Measurements from ENCODE around the gene GTF3C2. TPM values are rescaled to one million over a fixed set of nuclear protein-coding genes. Genes with fewer than 3 reads are reported as not detected.

Gene GTF3C2
- total and polyA plus RNA-seq, 2 of the 13 experiments (the other 11 are each of a cell fraction or from before 2014, with no cell fraction given), result 77.5 to 130 TPM

DNA sequence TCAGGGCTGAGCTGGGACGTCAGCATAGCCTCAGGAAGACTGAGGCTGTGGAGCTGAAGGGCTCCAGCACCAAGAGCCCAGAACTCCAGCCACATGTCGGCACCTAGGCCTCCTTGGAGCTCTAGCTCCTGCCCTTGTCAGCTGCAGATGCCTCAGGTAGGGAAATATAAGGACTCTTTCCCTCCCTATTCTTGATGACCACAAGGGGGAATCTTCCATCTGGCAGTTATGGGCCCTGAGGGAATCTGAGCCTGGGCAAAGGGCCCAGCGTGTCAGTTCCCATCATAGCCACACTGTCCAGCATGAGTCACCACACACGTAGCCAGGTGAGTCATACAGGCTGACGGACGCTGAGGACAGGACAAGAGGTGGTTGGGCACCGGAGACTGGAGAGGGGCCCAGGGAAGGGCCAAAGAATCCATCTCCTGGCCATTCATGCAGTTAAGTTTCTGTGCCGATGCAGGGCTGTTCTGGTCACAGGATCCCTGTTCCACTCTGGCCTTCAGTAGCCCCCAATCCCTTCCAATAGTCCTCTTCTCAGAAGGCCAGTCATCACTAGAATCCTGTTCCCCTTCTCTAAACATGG, 35.5 kb downstream of the GTF3C2 start (continued):
- TF ChIP-seq RBAK (CRISPR knock-in tag; IDR thresholded peaks at IDR 0.05) (no peak), MIER3 (CRISPR knock-in tag; IDR thresholded peaks at IDR 0.05; ENCODE audit: borderline replicate concordance) (peak; percentile 97), ZNF552 (CRISPR knock-in tag; IDR thresholded peaks at IDR 0.05; ENCODE audit: borderline replicate concordance) (no peak), ZNF543 (CRISPR knock-in tag; IDR thresholded peaks at IDR 0.05) (no peak), ZZZ3 (CRISPR knock-in tag; IDR thresholded peaks at IDR 0.05; ENCODE audit: borderline replicate concordance) (peak; percentile 60; the same call in 1 of the 2 replicates), ZNF879 (CRISPR knock-in tag; IDR thresholded peaks at IDR 0.05) (no peak), NFRKB (IDR thresholded peaks at IDR 0.05) (no peak), NFYB (CRISPR knock-in tag; IDR thresholded peaks at IDR 0.05) (peak; percentile 29; the same call in 1 of the 2 replicates), ZNF17 (CRISPR knock-in tag; IDR thresholded peaks at IDR 0.05) (no peak), U2AF2 (IDR thresholded peaks at IDR 0.05; ENCODE audit: low read depth, low read length) (no peak), ZNF577 (CRISPR knock-in tag; IDR thresholded peaks at IDR 0.05; ENCODE audit: borderline replicate concordance, low read depth) (no peak), PRMT3 (CRISPR knock-in tag; IDR thresholded peaks at IDR 0.05; ENCODE audit: borderline replicate concordance, low read depth) (no peak), SMARCC2 (IDR thresholded peaks at IDR 0.05) (no peak), EZH2 (conservative IDR thresholded peaks at IDR 0.05; ENCODE audit: low read depth, low read length) (no peak), ZMYM3 (CRISPR knock-in tag; IDR thresholded peaks at IDR 0.05) (no peak; the same call in 1 of the 2 replicates), ZSCAN21 (CRISPR knock-in tag; IDR thresholded peaks at IDR 0.05; ENCODE audit: borderline replicate concordance) (no peak; the same call in 1 of the 2 replicates), SP1 (IDR thresholded peaks at IDR 0.05) (no peak), SP1 (CRISPR knock-in tag; IDR thresholded peaks at IDR 0.05) (peak; percentile 63), MEF2D (CRISPR knock-in tag; IDR thresholded peaks at IDR 0.05) (peak; percentile 78), CENPBD1 (CRISPR knock-in tag; IDR thresholded peaks at IDR 0.05; ENCODE audit: borderline replicate concordance, low read depth) (no peak), JUNB (CRISPR knock-in tag; IDR thresholded peaks at IDR 0.05; ENCODE audit: borderline replicate concordance) (peak; percentile 98), MAF1 (CRISPR knock-in tag; IDR thresholded peaks at IDR 0.05; ENCODE audit: borderline replicate concordance) (no peak), DRAP1 (CRISPR knock-in tag; IDR thresholded peaks at IDR 0.05) (peak; percentile 84), SSRP1 (CRISPR knock-in tag; IDR thresholded peaks at IDR 0.05) (peak; percentile 85; the same call in 1 of the 2 replicates), DNMT3B (CRISPR knock-in tag; conservative IDR thresholded peaks at IDR 0.05) (peak; percentile 89)
- TF ChIP-seq, protein P1, sequence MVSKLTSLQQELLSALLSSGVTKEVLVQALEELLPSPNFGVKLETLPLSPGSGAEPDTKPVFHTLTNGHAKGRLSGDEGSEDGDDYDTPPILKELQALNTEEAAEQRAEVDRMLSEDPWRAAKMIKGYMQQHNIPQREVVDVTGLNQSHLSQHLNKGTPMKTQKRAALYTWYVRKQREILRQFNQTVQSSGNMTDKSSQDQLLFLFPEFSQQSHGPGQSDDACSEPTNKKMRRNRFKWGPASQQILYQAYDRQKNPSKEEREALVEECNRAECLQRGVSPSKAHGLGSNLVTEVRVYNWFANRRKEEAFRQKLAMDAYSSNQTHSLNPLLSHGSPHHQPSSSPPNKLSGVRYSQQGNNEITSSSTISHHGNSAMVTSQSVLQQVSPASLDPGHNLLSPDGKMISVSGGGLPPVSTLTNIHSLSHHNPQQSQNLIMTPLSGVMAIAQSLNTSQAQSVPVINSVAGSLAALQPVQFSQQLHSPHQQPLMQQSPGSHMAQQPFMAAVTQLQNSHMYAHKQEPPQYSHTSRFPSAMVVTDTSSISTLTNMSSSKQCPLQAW (CRISPR knock-in tag; IDR thresholded peaks at IDR 0.05), result peak; percentile 96
- TF ChIP-seq, protein P2, sequence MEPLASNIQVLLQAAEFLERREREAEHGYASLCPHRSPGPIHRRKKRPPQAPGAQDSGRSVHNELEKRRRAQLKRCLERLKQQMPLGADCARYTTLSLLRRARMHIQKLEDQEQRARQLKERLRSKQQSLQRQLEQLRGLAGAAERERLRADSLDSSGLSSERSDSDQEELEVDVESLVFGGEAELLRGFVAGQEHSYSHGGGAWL (CRISPR knock-in tag; IDR thresholded peaks at IDR 0.05), result peak; percentile 51; the same call in 1 of the 2 replicates
